Sciatic nerve (tissue), 2 donors: Measurements from ENCODE around the gene KCND1. TPM values are rescaled to one million over a fixed set of nuclear protein-coding genes. Genes with fewer than 3 reads are reported as not detected.

Experiments
- ATAC-seq: fragments of 200-7000 bp; cut with Tn5 transposase; one replicate; pipeline ENCODE4 v1.9.1; 2020; ENCODE audit warnings: mild to moderate bottlenecking, moderate library complexity
- DNase-seq: peaks from one replicate; pipeline ENCODE4 v3.0.0-alpha.2; 2020; ENCODE audit warnings: low spot score
- intact Hi-C: fragments of 100-400 bp; cut with DNase I; formaldehyde crosslinking; loops from one replicate; pipeline ENCODE4 v1.14.2; 2022
- total RNA-seq: library from RNA; stranded (reverse); fragmentation: NEBNext Ultra II Directional; extraction: Animal tissue kit (Norgen Biotek cat#: 25700); gene quantifications from one replicate; pipeline ENCODE4 v1.2.1, GENCODE V29; 2021
- donor health status: DM: no; HTN: no; CAD: no.
- donor health status: DM: no; HTN: no; CAD: no.

Gene KCND1
- total RNA-seq, 1 donor from 2014 or later: 2.5 TPM

GRCh38 chrX:48976086-48976485, 4.4 kb upstream of the KCND1 start:
- ATAC-seq: no peak
- intact Hi-C loops: no loop called here
- DNase-seq: no peak

- ATAC-seq: no peak
- DNase-seq: no peak
- intact Hi-C loops: no loop called here
Observed at GRCh38 chrX:48975541-48975940, 3.9 kb upstream of the KCND1 start.

GRCh38 chrX:48975041-48975440, 3.4 kb upstream of the KCND1 start:
- no peak for ATAC-seq
- peak; percentile 21 for DNase-seq
- intact Hi-C loops: no loop called here

- ATAC-seq (no peak), DNase-seq (no peak)
- intact Hi-C loops: no loop called here
Observed at GRCh38 chrX:48974574-48974973, 2.9 kb upstream of the KCND1 start.

- ATAC-seq (no peak), DNase-seq (peak; percentile 19)
- intact Hi-C loops: no loop called here
Observed at GRCh38 chrX:48974033-48974432, 2.4 kb upstream of the KCND1 start.

GRCh38 chrX:48972220-48973164, 848 bp upstream of the KCND1 start:
- peak; percentile 73 for ATAC-seq
- intact Hi-C loops: no loop called here
- DNase-seq: peak; percentile 64

GRCh38 chrX:48969471-48969870, 2.2 kb downstream of the KCND1 start:
- DNase-seq: no peak
- ATAC-seq: no peak
- intact Hi-C loops: no loop called here

- DNase-seq (no peak), ATAC-seq (no peak)
- intact Hi-C loops: no loop called here
Observed at GRCh38 chrX:48968377-48968776, 3.3 kb downstream of the KCND1 start.

- intact Hi-C loops: no loop called here
- DNase-seq (no peak), ATAC-seq (no peak)
Observed at GRCh38 chrX:48966796-48967579, 4.7 kb downstream of the KCND1 start.

GRCh38 chrX:48965959-48966358, 5.7 kb downstream of the KCND1 start:
- ATAC-seq (no peak), DNase-seq (no peak)
- intact Hi-C loops: no loop called here

- no peak for DNase-seq
- ATAC-seq: no peak
- intact Hi-C loops: no loop called here
Observed at GRCh38 chrX:48961585-48962091, 10.0 kb downstream of the KCND1 start.

GRCh38 chrX:48960291-48960690, 11.4 kb downstream of the KCND1 start:
- ATAC-seq (no peak), DNase-seq (no peak)
- intact Hi-C loops: no loop called here

- no peak for DNase-seq
- intact Hi-C loops: no loop called here
- peak; percentile 2 for ATAC-seq
Observed at GRCh38 chrX:48958635-48959094, 13.0 kb downstream of the KCND1 start.

- ATAC-seq: peak; percentile 96
- DNase-seq: peak; percentile 96
- intact Hi-C loops: no loop called here
Observed at GRCh38 chrX:48957827-48958634, 13.6 kb downstream of the KCND1 start.

- ATAC-seq (no peak), DNase-seq (peak; percentile 76)
- intact Hi-C loops: no loop called here
Observed at GRCh38 chrX:48957477-48957826, 14.2 kb downstream of the KCND1 start, which contains the start of gene OTUD5. Gene OTUD5 (minus strand): TSS chrX:48957607. CDS start chrX:48957570, 37 bp downstream.

- DNase-seq (no peak), ATAC-seq (no peak)
- intact Hi-C loops: no loop called here
Observed at GRCh38 chrX:48956728-48957414, 14.8 kb downstream of the KCND1 start.

- DNase-seq (no peak), ATAC-seq (no peak)
- intact Hi-C loops: no loop called here
Observed at GRCh38 chrX:48948589-48948988, 23.1 kb downstream of the KCND1 start.
